NT2/D1 (cell line): Measurements from ENCODE around the gene UCK2.

Experiments used
- DNase-seq: peaks from one replicate; pipeline ENCODE4 v3.0.0-alpha.2; 2011; ENCODE audit warnings: low read depth, low spot score
- H3K27me3 ChIP-seq: 2 replicates; pipeline ENCODE4 v1.6.0; 2011; ENCODE audit warnings: mild to moderate bottlenecking; ENCODE audit not compliant: insufficient read length, insufficient read depth
- H3K36me3 ChIP-seq: 2 replicates; pipeline ENCODE4 v1.6.1; 2011; ENCODE audit warnings: mild to moderate bottlenecking, low read length, mixed read lengths; ENCODE audit not compliant: insufficient read depth, insufficient read length
- H3K4me1 ChIP-seq: 2 replicates; pipeline ENCODE4 v1.5.1; 2011; ENCODE audit not compliant: insufficient read depth, insufficient read length
- H3K4me3 ChIP-seq: 2 replicates; pipeline ENCODE4 v1.5.1; 2011; ENCODE audit warnings: low read depth; ENCODE audit not compliant: insufficient read length
- H3K9ac ChIP-seq: 2 replicates; pipeline ENCODE4 v1.6.0; 2011; ENCODE audit warnings: low read depth; ENCODE audit not compliant: insufficient read length
- H3K9me3 ChIP-seq: 2 replicates; pipeline ENCODE4 v1.5.1; 2011; ENCODE audit warnings: mild to moderate bottlenecking, low read length; ENCODE audit not compliant: insufficient read depth
- SUZ12 ChIP-seq: IDR thresholded peaks from 2 replicates; pipeline ENCODE4 v1.6.1; 2011; ENCODE audit not compliant: insufficient read length, insufficient read depth; ENCODE audit errors: extremely low read depth
- YY1 ChIP-seq: IDR thresholded peaks from 2 replicates; pipeline ENCODE4 v1.6.1; 2011; ENCODE audit not compliant: insufficient read length, insufficient read depth
- ZNF274 ChIP-seq: IDR thresholded peaks from 2 replicates; pipeline ENCODE4 v1.6.1; 2011; ENCODE audit warnings: mild to moderate bottlenecking, low read depth, low read length

Gene UCK2

DNA sequence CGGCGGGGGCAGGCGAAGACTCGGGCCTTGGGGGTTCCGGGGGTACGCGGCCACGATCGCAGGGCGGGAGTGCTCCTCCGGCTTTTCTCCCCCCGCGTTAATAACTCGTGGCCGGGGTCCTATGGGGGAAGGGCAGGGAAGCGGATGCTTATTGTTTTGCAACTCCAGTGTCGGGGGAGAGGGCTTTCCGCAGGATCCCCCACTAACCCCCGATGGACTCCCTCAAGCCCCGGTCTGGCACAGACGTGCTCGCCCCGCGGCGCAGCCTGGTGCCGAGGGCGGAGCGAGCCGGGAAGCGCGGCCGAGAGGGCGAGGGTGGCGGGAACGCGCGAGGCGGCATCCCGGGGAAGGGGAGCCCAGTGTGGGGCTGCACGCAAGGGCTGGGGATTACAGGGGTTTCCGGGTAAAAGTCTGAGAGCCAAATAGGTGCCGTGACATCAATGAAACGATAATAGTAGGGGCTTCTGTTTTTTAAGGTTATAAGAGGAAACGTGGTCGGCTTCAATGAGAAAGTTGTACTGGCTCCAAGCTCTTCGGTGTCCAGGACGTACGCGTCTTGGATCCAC lies 772 bp downstream of the UCK2 start:
- H3K9me3 ChIP-seq, result no peaks in the 10 kb centered on the region
- peaks cover 14% of the 10 kb centered on the region for H3K36me3 ChIP-seq
- H3K9ac ChIP-seq, result peak overlapping the region; percentile 99
- DNase-seq, result peak; percentile 33
- H3K4me3 ChIP-seq, result peak overlapping the region; percentile 90
- no peak for TF ChIP-seq YY1
- no peak for TF ChIP-seq ZNF274
- no peak for TF ChIP-seq SUZ12
- peaks cover 15% of the 10 kb centered on the region for H3K4me1 ChIP-seq
- H3K27me3 ChIP-seq, result no peaks in the 10 kb centered on the region

DNA sequence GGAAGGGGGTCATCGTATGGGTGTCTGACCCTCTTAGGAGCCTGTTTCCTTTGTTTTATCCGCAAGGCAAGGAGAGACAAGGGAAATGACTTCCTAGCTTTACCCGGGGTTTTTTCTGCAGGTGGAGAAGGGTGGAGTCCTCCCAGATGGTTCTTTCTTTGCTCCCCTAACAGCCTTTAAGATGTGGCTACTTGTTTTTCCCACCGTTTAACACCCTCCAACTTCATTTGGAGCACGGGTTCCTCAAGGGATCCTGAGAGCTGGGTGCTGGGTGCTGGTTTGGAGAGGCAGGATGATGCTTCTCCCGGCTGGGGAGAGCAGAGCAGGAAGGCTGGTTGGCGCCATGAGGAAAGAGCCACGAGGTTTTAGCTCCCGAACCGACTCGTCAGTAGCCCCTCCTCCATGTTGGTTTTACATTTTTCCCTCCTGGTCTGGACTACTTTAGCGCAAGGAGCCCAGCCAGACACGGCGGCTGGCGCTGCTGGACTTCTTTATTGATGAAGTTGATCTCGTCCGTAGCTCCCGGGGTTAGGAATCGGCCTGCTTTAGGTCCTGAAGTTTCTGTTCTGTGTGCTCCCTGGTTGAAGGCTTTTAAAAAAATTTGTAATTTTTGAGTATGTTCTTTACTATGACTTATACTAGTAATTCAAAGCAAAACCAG lies 1.4 kb downstream of the UCK2 start:
- TF ChIP-seq ZNF274 (no peak), YY1 (peak; percentile 66), SUZ12 (no peak)
- Histone ChIP-seq H3K4me1 (peaks cover 15% of the 10 kb centered on the region), H3K9me3 (no peaks in the 10 kb centered on the region), H3K4me3 (peak overlapping the region; percentile 90), H3K9ac (peak overlapping the region; percentile 99), H3K27me3 (no peaks in the 10 kb centered on the region), H3K36me3 (peaks cover 15% of the 10 kb centered on the region)
- peak; percentile 76 for DNase-seq

GRCh38 chr1:165829888-165830287 lies 2.5 kb downstream of the UCK2 start:
- no peaks in the 10 kb centered on the region for H3K27me3 ChIP-seq
- H3K9ac ChIP-seq, result peak overlapping the region; percentile 99
- no peaks in the 10 kb centered on the region for H3K9me3 ChIP-seq
- TF ChIP-seq ZNF274, result no peak
- TF ChIP-seq YY1, result no peak
- TF ChIP-seq SUZ12, result no peak
- H3K4me3 ChIP-seq, result no peak overlapping the region
- no peak for DNase-seq
- H3K36me3 ChIP-seq, result peaks cover 19% of the 10 kb centered on the region
- H3K4me1 ChIP-seq, result peaks cover 15% of the 10 kb centered on the region

DNA sequence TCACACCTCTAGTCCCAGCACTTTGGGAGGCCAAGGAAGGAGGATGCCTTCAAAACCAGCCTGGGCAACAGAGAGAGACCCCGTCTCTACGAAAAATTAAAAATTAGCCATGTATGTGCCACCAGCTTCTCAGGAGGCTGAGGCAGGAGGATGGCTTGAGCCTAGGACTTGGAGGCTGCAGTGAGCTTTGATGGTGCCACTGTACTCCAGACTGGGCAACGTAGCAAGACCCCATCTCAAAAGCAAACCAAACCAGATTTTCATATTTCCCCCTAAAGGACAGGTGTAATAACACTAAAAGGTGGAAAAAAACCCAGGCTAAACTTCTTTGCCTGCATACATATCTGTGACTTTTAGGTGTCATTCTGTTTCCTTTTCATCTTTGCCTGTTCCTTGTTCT lies 3.7 kb downstream of the UCK2 start:
- no peak overlapping the region for H3K9ac ChIP-seq
- TF ChIP-seq YY1 (no peak), SUZ12 (no peak), ZNF274 (no peak)
- no peak overlapping the region for H3K4me3 ChIP-seq
- H3K9me3 ChIP-seq, result no peaks in the 10 kb centered on the region
- no peaks in the 10 kb centered on the region for H3K27me3 ChIP-seq
- no peak for DNase-seq
- H3K36me3 ChIP-seq, result peaks cover 20% of the 10 kb centered on the region
- H3K4me1 ChIP-seq, result peaks cover 15% of the 10 kb centered on the region

GRCh38 chr1:165832902-165833301 lies 5.5 kb downstream of the UCK2 start:
- no peak for DNase-seq
- Histone ChIP-seq H3K9ac (no peak overlapping the region), H3K9me3 (no peaks in the 10 kb centered on the region), H3K4me3 (no peak overlapping the region), H3K27me3 (no peaks in the 10 kb centered on the region), H3K36me3 (peaks cover 31% of the 10 kb centered on the region), H3K4me1 (peaks cover 12% of the 10 kb centered on the region)
- TF ChIP-seq YY1, result no peak
- TF ChIP-seq SUZ12, result no peak
- TF ChIP-seq ZNF274, result no peak

GRCh38 chr1:165833358-165833757 lies 5.9 kb downstream of the UCK2 start:
- Histone ChIP-seq H3K9me3 (no peaks in the 10 kb centered on the region), H3K27me3 (no peaks in the 10 kb centered on the region), H3K36me3 (peaks cover 35% of the 10 kb centered on the region), H3K4me1 (peaks cover 12% of the 10 kb centered on the region), H3K9ac (no peak overlapping the region), H3K4me3 (no peak overlapping the region)
- DNase-seq, result no peak
- TF ChIP-seq ZNF274 (no peak), YY1 (no peak), SUZ12 (no peak)

DNA sequence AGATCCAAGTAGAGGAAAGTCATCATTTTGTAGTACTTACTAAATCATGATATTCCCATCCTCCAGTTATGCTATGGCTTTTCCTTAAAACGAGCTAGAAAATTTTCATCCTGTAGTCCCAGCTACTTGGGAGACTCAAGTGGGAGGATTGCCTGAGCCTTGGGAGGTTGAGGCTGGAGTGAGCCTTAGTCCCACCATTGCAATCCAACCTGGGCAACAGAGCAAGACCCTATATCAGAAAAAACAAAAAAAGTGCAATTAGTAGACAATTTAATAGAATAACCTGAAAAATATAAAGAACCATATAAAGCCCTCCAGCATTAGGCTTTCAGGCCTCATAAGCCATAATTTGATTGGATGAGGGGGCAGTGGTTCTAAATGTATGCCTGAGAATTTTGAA lies 6.8 kb downstream of the UCK2 start:
- no peak for DNase-seq
- H3K9ac ChIP-seq, result no peak overlapping the region
- peaks cover 35% of the 10 kb centered on the region for H3K36me3 ChIP-seq
- no peaks in the 10 kb centered on the region for H3K9me3 ChIP-seq
- H3K4me1 ChIP-seq, result peaks cover 12% of the 10 kb centered on the region
- TF ChIP-seq SUZ12, result no peak
- TF ChIP-seq YY1, result no peak
- TF ChIP-seq ZNF274, result no peak
- H3K27me3 ChIP-seq, result no peaks in the 10 kb centered on the region
- no peak overlapping the region for H3K4me3 ChIP-seq
